GM23248 (cell line): Measurements from ENCODE around the gene CAPN14. TPM values are rescaled to one million over a fixed set of nuclear protein-coding genes. Genes with fewer than 3 reads are reported as not detected.

ENCODE experiments used
- DNase-seq: peaks from one replicate; pipeline ENCODE4 v3.0.0-alpha.2; 2015
- H2AFZ ChIP-seq: fragments of 200-600 bp; sonication (generic); 2 replicates; pipeline ENCODE4 v1.6.1; 2016; ENCODE audit warnings: antibody characterized with exemption
- H3F3A ChIP-seq: fragments of 200-600 bp; sonication (generic); 2 replicates; pipeline ENCODE4 v1.6.1; 2016; ENCODE audit warnings: mild to moderate bottlenecking, antibody characterized with exemption, mixed run types; ENCODE audit not compliant: insufficient read depth
- H3K27ac ChIP-seq: fragments of 200-600 bp; sonication (generic); 2 replicates; pipeline ENCODE4 v1.5.1; 2016; ENCODE audit warnings: mild to moderate bottlenecking
- H3K27me3 ChIP-seq: fragments of 200-600 bp; sonication (generic); replicated peaks from 2 replicates; pipeline ENCODE4 v1.6.1; 2016; ENCODE audit warnings: mild to moderate bottlenecking; ENCODE audit not compliant: insufficient read depth
- H3K36me3 ChIP-seq: fragments of 200-600 bp; sonication (generic); 2 replicates; pipeline ENCODE4 v1.6.1; 2016; ENCODE audit warnings: low read depth, mild to moderate bottlenecking
- H3K4me1 ChIP-seq: fragments of 200-600 bp; sonication (generic); 2 replicates; pipeline ENCODE4 v1.6.1; 2016; ENCODE audit warnings: mild to moderate bottlenecking; ENCODE audit not compliant: insufficient read depth
- H3K4me2 ChIP-seq: fragments of 200-600 bp; sonication (generic); one replicate; pipeline ENCODE4 v1.6.1; 2016; ENCODE audit warnings: mild to moderate bottlenecking; ENCODE audit not compliant: unreplicated experiment
- H3K4me3 ChIP-seq: fragments of 200-600 bp; sonication (generic); 2 replicates; pipeline ENCODE4 v1.5.1; 2016; ENCODE audit warnings: mild to moderate bottlenecking
- H3K79me2 ChIP-seq: fragments of 200-600 bp; sonication (generic); 2 replicates; pipeline ENCODE4 v1.6.1; 2016; ENCODE audit warnings: mild to moderate bottlenecking; ENCODE audit not compliant: insufficient read depth
- H3K9ac ChIP-seq: fragments of 200-600 bp; sonication (generic); 2 replicates; pipeline ENCODE4 v1.6.1; 2016; ENCODE audit warnings: mild to moderate bottlenecking
- H3K9me2 ChIP-seq: fragments of 200-600 bp; sonication (generic); 2 replicates; pipeline ENCODE4 v1.6.1; 2016; ENCODE audit warnings: mixed run types, mild to moderate bottlenecking, moderate library complexity; ENCODE audit not compliant: insufficient read depth
- H3K9me3 ChIP-seq: fragments of 200-600 bp; sonication (generic); one replicate; pipeline ENCODE4 v1.6.1; 2017; ENCODE audit warnings: low read depth
- H4K20me1 ChIP-seq: fragments of 200-600 bp; sonication (generic); 2 replicates; pipeline ENCODE4 v1.6.0; 2016; ENCODE audit not compliant: insufficient read depth
- EZH2 ChIP-seq: fragments of 200-600 bp; sonication (generic); IDR thresholded peaks from 2 replicates; pipeline ENCODE4 v1.6.1; 2018; ENCODE audit warnings: antibody characterized with exemption, mild to moderate bottlenecking; ENCODE audit not compliant: insufficient read depth, poor library complexity, severe bottlenecking
- EZH2phosphoT487 ChIP-seq: fragments of 200-600 bp; sonication (generic); IDR thresholded peaks from 2 replicates; pipeline ENCODE4 v1.6.1; 2018; ENCODE audit warnings: antibody characterized with exemption, moderate library complexity, mild to moderate bottlenecking, low read depth; ENCODE audit not compliant: insufficient read depth
- WGBS, 2 experiments: methylation state at CpG; one replicate each; pipeline ENCODE4 v1.1.6; 2015 to 2017; ENCODE audit warnings: low lambda C conversion rate in 2 of 2, low coverage in 1 of 2; ENCODE audit errors: missing lambda C conversion rate in 2 of 2; 5-methylcytosine and 5-hydroxymethylcytosine counted together
- in situ Hi-C: fragments of 300-500 bp; cut with MboI; formaldehyde crosslinking; loops from 2 replicates; pipeline ENCODE4 v1.15.0; 2020
- polyA plus RNA-seq: library from polyadenylated mRNA; unstranded; fragments of >200 nt; fragmentation: Nextera tagmentation; extraction: Ambion mirVana; gene quantifications from 2 replicates; pipeline ENCODE4 v1.2.1, GENCODE V29; 2016
- total RNA-seq: library from RNA; depleted of rRNA; stranded (reverse); fragments of >200 nt; shearing (Covaris generic); gene quantifications from 2 replicates; pipeline ENCODE4 v1.2.3, GENCODE V29; 2014

The CAPN14 gene
- total and polyA plus RNA-seq, 2 experiments from 2014 or later: 0.11 TPM; not detected in 1

DNA sequence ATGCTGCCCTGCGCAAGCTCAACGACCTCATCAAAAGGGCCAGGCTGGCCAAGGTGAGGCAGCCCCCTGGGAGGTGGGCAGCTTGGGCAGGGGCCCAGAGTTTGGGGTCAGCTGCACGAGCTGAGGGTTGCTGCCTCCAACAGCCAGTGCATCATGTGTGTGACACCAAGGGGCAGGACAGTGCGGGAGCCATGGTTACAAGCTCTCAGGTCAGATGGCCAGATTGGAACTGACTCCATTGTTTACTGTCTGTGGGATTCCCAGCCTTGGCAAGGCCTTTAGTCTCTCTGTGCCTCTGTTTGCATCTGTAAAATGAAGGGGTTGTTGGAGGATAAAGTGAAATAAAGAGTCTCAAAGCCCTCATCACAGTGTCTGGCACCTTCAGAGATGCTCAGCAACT, 43.6 kb upstream of the CAPN14 start:
- no peaks in the 10 kb centered on the region for H4K20me1 ChIP-seq
- H3K27ac ChIP-seq: no peak overlapping the region
- H3K4me3 ChIP-seq: no peak overlapping the region
- in situ Hi-C loops: no loop called here
- WGBS, 2 experiments: 92 to 98% methylated on average over 4 of the region's 4 CpGs
- no peaks in the 10 kb centered on the region for H3K27me3 ChIP-seq
- no peak for DNase-seq
- no peaks in the 10 kb centered on the region; the same call in 1 of the 2 replicates for H3K36me3 ChIP-seq
- H3K9me2 ChIP-seq: no peaks in the 10 kb centered on the region
- H3F3A ChIP-seq: no peaks in the 10 kb centered on the region; the same call in 1 of the 2 replicates
- no peaks in the 10 kb centered on the region for H3K79me2 ChIP-seq
- no peak for TF ChIP-seq EZH2phosphoT487
- TF ChIP-seq EZH2: no peak
- H3K9ac ChIP-seq: no peak overlapping the region
- H3K4me2 ChIP-seq: no peak overlapping the region
- no peak overlapping the region for H2AFZ ChIP-seq
- H3K9me3 ChIP-seq: no peaks in the 10 kb centered on the region
- H3K4me1 ChIP-seq: no peaks in the 10 kb centered on the region

- in situ Hi-C loops: no loop called here
- Histone ChIP-seq H3K36me3 (no peaks in the 10 kb centered on the region; the same call in 1 of the 2 replicates), H3K4me2 (no peak overlapping the region), H4K20me1 (no peaks in the 10 kb centered on the region), H3K4me1 (no peaks in the 10 kb centered on the region), H3K9me2 (no peaks in the 10 kb centered on the region), H2AFZ (no peak overlapping the region), H3K9me3 (no peaks in the 10 kb centered on the region), H3K4me3 (no peak overlapping the region), H3K9ac (no peak overlapping the region), H3K27ac (no peak overlapping the region), H3K79me2 (no peaks in the 10 kb centered on the region), H3F3A (no peaks in the 10 kb centered on the region; the same call in 1 of the 2 replicates), H3K27me3 (no peaks in the 10 kb centered on the region)
- WGBS, 2 experiments: 95 to 96% methylated on average over 3 of the region's 3 CpGs
- no peak for DNase-seq
- no peak for TF ChIP-seq EZH2
- no peak for TF ChIP-seq EZH2phosphoT487
Observed at GRCh38 chr2:31259075-31259474, 41.8 kb upstream of the CAPN14 start.

DNA sequence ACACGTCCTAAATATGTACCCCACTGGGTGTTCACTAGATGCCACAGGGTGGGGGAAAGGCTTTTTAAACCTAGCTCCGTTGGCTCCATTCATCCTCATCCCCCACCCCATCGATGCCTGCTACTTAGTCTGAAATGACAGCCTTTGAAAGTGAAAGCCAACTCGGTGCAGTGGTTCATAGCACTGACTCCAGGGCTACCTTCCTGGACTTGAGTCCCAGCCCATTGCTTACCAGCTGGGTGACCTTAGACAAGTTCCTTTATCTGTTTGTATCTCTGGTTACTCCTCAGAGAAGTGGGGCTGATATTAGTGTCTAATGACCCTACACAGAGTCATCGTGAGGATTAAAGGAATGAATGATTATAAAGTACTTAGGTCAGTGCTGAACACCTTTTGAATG, 41.0 kb upstream of the CAPN14 start:
- H3K79me2 ChIP-seq: no peaks in the 10 kb centered on the region
- H3K36me3 ChIP-seq: no peaks in the 10 kb centered on the region; the same call in 1 of the 2 replicates
- H3K4me2 ChIP-seq: no peak overlapping the region
- no peaks in the 10 kb centered on the region; the same call in 1 of the 2 replicates for H3F3A ChIP-seq
- H2AFZ ChIP-seq: no peak overlapping the region
- H3K9me2 ChIP-seq: no peaks in the 10 kb centered on the region
- H3K27me3 ChIP-seq: no peaks in the 10 kb centered on the region
- no peak overlapping the region for H3K4me3 ChIP-seq
- WGBS, 2 experiments: 86% methylated on average over 5 of the region's 5 CpGs
- no peaks in the 10 kb centered on the region for H3K9me3 ChIP-seq
- no peaks in the 10 kb centered on the region for H4K20me1 ChIP-seq
- in situ Hi-C loops: no loop called here
- H3K27ac ChIP-seq: no peak overlapping the region
- no peak overlapping the region for H3K9ac ChIP-seq
- DNase-seq: no peak
- TF ChIP-seq EZH2phosphoT487 (no peak), EZH2 (no peak)
- H3K4me1 ChIP-seq: no peaks in the 10 kb centered on the region

DNA sequence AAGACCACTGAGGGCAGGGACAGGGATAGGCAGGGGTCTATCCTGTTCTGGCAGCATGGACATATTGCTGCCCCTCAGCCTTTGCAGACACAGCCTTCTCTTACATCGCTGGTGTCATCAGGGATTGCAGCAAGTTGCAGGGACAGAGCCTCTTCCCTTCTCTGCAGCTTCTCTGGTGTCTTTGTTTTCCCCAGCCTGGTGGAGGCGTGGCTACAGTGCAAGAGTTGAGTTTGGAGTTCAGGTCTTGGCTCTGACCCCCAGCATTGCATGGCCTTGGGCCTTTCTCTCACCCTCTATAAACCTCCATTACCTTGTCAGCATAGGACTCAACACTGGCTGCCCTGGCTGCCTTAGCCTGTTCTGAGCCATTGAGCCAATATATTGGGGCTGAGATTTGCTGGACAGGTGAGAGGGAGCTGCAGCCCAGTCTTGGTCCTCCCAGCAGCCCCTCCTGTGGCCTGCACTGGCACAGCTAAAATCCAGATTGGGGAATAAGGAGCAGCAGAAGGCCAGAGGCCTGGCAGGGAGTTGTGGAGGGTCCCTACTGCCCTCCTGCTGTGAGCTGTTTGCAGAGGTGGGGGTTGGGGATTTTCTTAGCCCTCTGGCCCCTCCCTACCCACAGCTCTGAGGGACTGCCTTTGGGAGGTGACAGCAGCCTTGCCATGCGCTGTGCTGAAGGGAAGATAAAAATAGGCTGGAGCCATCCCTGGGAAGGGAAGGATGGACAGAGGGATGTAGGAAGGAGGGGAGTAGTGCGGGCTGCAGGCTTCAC, 39.5 kb upstream of the CAPN14 start:
- no peak overlapping the region for H2AFZ ChIP-seq
- no peaks in the 10 kb centered on the region for H3K4me1 ChIP-seq
- 94 to 100% methylated on average over 4 of the region's 4 CpGs for WGBS, 2 experiments
- H3K27me3 ChIP-seq: no peaks in the 10 kb centered on the region
- H4K20me1 ChIP-seq: no peaks in the 10 kb centered on the region
- no peak overlapping the region for H3K27ac ChIP-seq
- H3K79me2 ChIP-seq: no peaks in the 10 kb centered on the region
- H3F3A ChIP-seq: no peaks in the 10 kb centered on the region
- no peaks in the 10 kb centered on the region for H3K36me3 ChIP-seq
- H3K9ac ChIP-seq: no peak overlapping the region
- H3K9me2 ChIP-seq: no peaks in the 10 kb centered on the region
- H3K9me3 ChIP-seq: no peaks in the 10 kb centered on the region
- in situ Hi-C loops: no loop called here
- TF ChIP-seq EZH2phosphoT487 (no peak), EZH2 (no peak)
- H3K4me2 ChIP-seq: no peak overlapping the region
- no peak for DNase-seq
- no peak overlapping the region for H3K4me3 ChIP-seq
